Heart left ventricle (tissue), 16 donors: ENCODE results near the gene BTG1. TPM values are rescaled to one million over a fixed set of nuclear protein-coding genes. Genes with fewer than 3 reads are reported as not detected.

Experiments
- ATAC-seq, 4 donors: fragments of 200-7000 bp; cut with Tn5 transposase; one replicate each; pipeline ENCODE4 v1.9.1; 2020 to 2022; ENCODE audit warnings: moderate library complexity in 4 of 4, mild to moderate bottlenecking in 3 of 4, moderate number of reproducible peaks in 1 of 4
- DNase-seq, 5 donors: peaks; one replicate each; pipeline ENCODE4 v3.0.0-alpha.2; 2020
- H3K27ac ChIP-seq, 12 donors: fragments of 200-600 bp; sonication (generic) in 4 of 12; one replicate each; pipeline versions ENCODE4 v1.5.0 to v1.8.0; 2016 to 2022; ENCODE audit warnings: mild to moderate bottlenecking in 2 of 12
- H3K27me3 ChIP-seq, 9 donors: fragments of 200-600 bp; sonication (generic) in 2 of 9; one replicate each; pipeline versions ENCODE4 v1.5.1 to v1.8.0; 2016 to 2022; ENCODE audit warnings: mild to moderate bottlenecking in 3 of 9
- H3K36me3 ChIP-seq, 9 donors: fragments of 200-600 bp; sonication (generic) in 2 of 9; one replicate each; pipeline versions ENCODE4 v1.5.0 to v1.8.0; 2018 to 2022; ENCODE audit warnings: mild to moderate bottlenecking in 2 of 9
- H3K4me1 ChIP-seq, 12 donors: fragments of 200-600 bp; sonication (generic) in 4 of 12; one replicate each; pipeline versions ENCODE4 v1.5.0 to v1.8.0; 2016 to 2022; ENCODE audit warnings: mild to moderate bottlenecking in 3 of 12
- H3K4me3 ChIP-seq, 12 donors: fragments of 200-600 bp; sonication (generic) in 4 of 12; one replicate each; pipeline versions ENCODE4 v1.5.0 to v1.8.0; 2017 to 2022; ENCODE audit warnings: mild to moderate bottlenecking in 9 of 12, moderate library complexity in 4 of 12
- H3K9me3 ChIP-seq, 12 donors: fragments of 200-600 bp; sonication (generic) in 4 of 12; one replicate each; pipeline versions ENCODE4 v1.5.0 to v1.8.0; 2016 to 2022; ENCODE audit warnings: mild to moderate bottlenecking in 1 of 12
- CTCF ChIP-seq, 12 donors: fragments of 200-600 bp; sonication (generic) in 4 of 12; IDR thresholded peaks; one replicate each; pipeline versions ENCODE4 v1.5.0 to v1.8.0; 2018 to 2022; ENCODE audit warnings: antibody characterized with exemption in 12 of 12, mild to moderate bottlenecking in 5 of 12
- POLR2A ChIP-seq, 2 donors: fragments of 450-650 bp; IDR thresholded peaks; one replicate each; pipeline ENCODE4 v1.6.1; 2017; ENCODE audit warnings: antibody characterized with exemption in 2 of 2, mild to moderate bottlenecking in 2 of 2, moderate library complexity in 2 of 2
- WGBS, 4 donors: extraction: QIAGEN DNeasy Blood & Tissue Kit in 2 of 4; methylation state at CpG; one replicate each; pipeline versions ENCODE4 v1.1.5 to v1.1.7; 2013 to 2018; 5-methylcytosine and 5-hydroxymethylcytosine counted together
- intact Hi-C, 10 donors: fragments of 100-400 bp; cut with DNase I; formaldehyde crosslinking; loops; one replicate each; pipeline versions ENCODE4 v1.11.1 to v1.14.2; 2022
- polyA plus RNA-seq, 2 donors: library from polyadenylated mRNA; stranded (reverse); fragments of 200-250 nt; gene quantifications; one replicate each; pipeline ENCODE4 v1.2.3, GENCODE V29; 2013
- total RNA-seq, 9 donors: library from RNA; depleted of rRNA in 2 of 9; stranded (reverse); fragments of >200 nt in 2 of 9; fragmentation: NEBNext Ultra II Directional in 3 of 9; extraction: Animal tissue kit (Norgen Biotek cat#: 25700) in 3 of 9; gene quantifications; one replicate each; pipeline versions ENCODE4 v1.1.0 to v1.2.4, GENCODE V29; 2016 to 2023
- donor health status: ischemic (EF 13 %, LVEDD 7.1; RV severe dilation, severe dysfunction).
- donor health status: healthy with polysubstance abuse.
- donor health status: DM: no; HTN: yes; CAD: no.
- donor health status: DM: no; HTN: no; CAD: no.
- donor health status: ischemic (EF 25% LVEDD 6.9; RV normal size, moderate dysfunction).
- donor health status: ischemic (EF 25% LVEDD 5.7; RV mildly dilated, moderate dysfunction).
- donor health status: healthy.
- donor health status: DM: yes; HTN: yes; CAD: no.
- donor health status: ischemic (EF 35%, LVEDD 5.7; RV mildly dilated, moderate dysfunction).
- donor health status: nonischemic (EF 11% LVEDD 7.7; RV severe dilation, severe dysfunction).
- donor health status: DM: yes; HTN: yes; CAD: no.
- donor health status: PGD.
- donor health status: ischemic (EF 29% LVEDD 5.4; RV normal size, mild dysfunction).
- donor health status: nonischemic (EF 23%, LVEDD 6.1; RV moderate dilation, normal function).

Gene BTG1
- total and polyA plus RNA-seq, 11 donors, result 20.5 to 120 (median 56.3) TPM

- TF ChIP-seq CTCF (IDR thresholded peaks at IDR 0.05), result no peak
- no peak for TF ChIP-seq POLR2A (IDR thresholded peaks at IDR 0.05)
These were observed 23.8 kb downstream of the BTG1 start for GRCh38 chr12:92121826-92122225.

GRCh38 chr12:92118826-92119536 lies 26.7 kb downstream of the BTG1 start:
- H3K36me3 ChIP-seq, result no peaks in the 10 kb centered on the region
- no peak for ATAC-seq
- peaks cover 0 to 42% (median 22%) of the 10 kb centered on the region in 12 donors for H3K9me3 ChIP-seq
- H3K4me3 ChIP-seq, result no peak overlapping the region
- DNase-seq, result no peak
- no peak overlapping the region for H3K27ac ChIP-seq
- no peaks in the 10 kb centered on the region for H3K27me3 ChIP-seq
- peaks cover 0 to 14% (median 0%) of the 10 kb centered on the region in 12 donors for H3K4me1 ChIP-seq
- intact Hi-C loops, result loop anchor here in 1 of 10 donors (10.0 kb wide), 1 partner anchor 124 kb away; no protein-coding TSS in a partner anchor
- WGBS, 4 donors, result 94 to 100% (median 97%) methylated on average over 2 of the region's 2 CpGs
- TF ChIP-seq CTCF (IDR thresholded peaks at IDR 0.05), result no peak
- TF ChIP-seq POLR2A (IDR thresholded peaks at IDR 0.05), result no peak

More at GRCh38 chr12:92121826-92122225, 23.8 kb downstream of the BTG1 start:
- DNase-seq, result no peak
- Histone ChIP-seq H3K27me3 (no peaks in the 10 kb centered on the region), H3K4me1 (peaks cover 0 to 35% (median 0%) of the 10 kb centered on the region in 12 donors), H3K27ac (no peak overlapping the region), H3K9me3 (peaks cover 0 to 42% (median 22%) of the 10 kb centered on the region in 12 donors), H3K4me3 (no peak overlapping the region), H3K36me3 (no peaks in the 10 kb centered on the region)
- intact Hi-C loops, result no loop called here
- ATAC-seq, result no peak

- 92 to 99% (median 98%) methylated on average over 2 of the region's 2 CpGs for WGBS, 4 donors
- Histone ChIP-seq H3K36me3 (no peaks in the 10 kb centered on the region), H3K27ac (no peak overlapping the region), H3K9me3 (peaks cover 0 to 11% (median 7%) of the 10 kb centered on the region in 12 donors), H3K27me3 (no peaks in the 10 kb centered on the region), H3K4me1 (peaks cover 0 to 7% (median 0%) of the 10 kb centered on the region in 12 donors), H3K4me3 (no peak overlapping the region)
- no peak for DNase-seq
- TF ChIP-seq CTCF (IDR thresholded peaks at IDR 0.05) (no peak), POLR2A (IDR thresholded peaks at IDR 0.05) (no peak)
- no peak for ATAC-seq
- intact Hi-C loops, result loop anchor here in 1 of 10 donors (10.0 kb wide), 1 partner anchor 120 kb away; no protein-coding TSS in a partner anchor
These were observed 30.8 kb downstream of the BTG1 start for GRCh38 chr12:92114834-92115233.

GRCh38 chr12:92111256-92111655 lies 34.4 kb downstream of the BTG1 start:
- no peak overlapping the region for H3K4me3 ChIP-seq
- no peaks in the 10 kb centered on the region for H3K36me3 ChIP-seq
- ATAC-seq (no peak), DNase-seq (no peak)
- H3K27me3 ChIP-seq, result no peaks in the 10 kb centered on the region
- no peak overlapping the region for H3K27ac ChIP-seq
- H3K9me3 ChIP-seq, result no peaks in the 10 kb centered on the region
- intact Hi-C loops, result loop anchor here in 1 of 10 donors (10.0 kb wide), 1 partner anchor 116 kb away; no protein-coding TSS in a partner anchor
- H3K4me1 ChIP-seq, result peaks cover 0 to 18% (median 0%) of the 10 kb centered on the region in 12 donors
- TF ChIP-seq CTCF (IDR thresholded peaks at IDR 0.05) (no peak), POLR2A (IDR thresholded peaks at IDR 0.05) (no peak)
